Measurements from ENCODE around the gene PLEKHN1.
A peak's percentile ranks its signal among the peaks of the same experiment; 100 is the strongest.

PLEKHN1 gene

GRCh38 chr1:934991-935750 is 31.1 kb upstream of the PLEKHN1 start (continued):
- TF ChIP-seq ZSCAN5A (tag by site-specific recombination; IDR thresholded peaks at IDR 0.05) (no peak), ZNF155 (tag by site-specific recombination; IDR thresholded peaks at IDR 0.05) (no peak), ZNF274 (IDR thresholded peaks at IDR 0.05; ENCODE audit: low read length) (no peak), ZNF274 (tag by site-specific recombination; IDR thresholded peaks at IDR 0.05; ENCODE audit: borderline replicate concordance) (no peak), ZNF211 (tag by site-specific recombination; IDR thresholded peaks at IDR 0.05; ENCODE audit: low read depth) (no peak), ZNF561 (tag by site-specific recombination; IDR thresholded peaks at IDR 0.05; ENCODE audit: borderline replicate concordance) (no peak), ZNF221 (tag by site-specific recombination; IDR thresholded peaks at IDR 0.05; ENCODE audit: borderline replicate concordance) (no peak), ZNF354C (tag by site-specific recombination; IDR thresholded peaks at IDR 0.05; ENCODE audit: borderline replicate concordance, low read depth) (no peak), ZNF560 (tag by site-specific recombination; IDR thresholded peaks at IDR 0.05; ENCODE audit: borderline replicate concordance) (no peak), BCL11B (tag by site-specific recombination; IDR thresholded peaks at IDR 0.05; ENCODE audit: low read depth) (0 out of 2 replicates have a peak, but pooled peaks have one; percentile 19), ZNF707 (tag by site-specific recombination; IDR thresholded peaks at IDR 0.05) (no peak), ZBTB21 (tag by site-specific recombination; IDR thresholded peaks at IDR 0.05) (no peak), KLF8 (tag by site-specific recombination; IDR thresholded peaks at IDR 0.05) (no peak; the same call in 1 of the 2 replicates), ZNF174 (tag by site-specific recombination; IDR thresholded peaks at IDR 0.05) (no peak), ZNF610 (tag by site-specific recombination; IDR thresholded peaks at IDR 0.05; ENCODE audit: borderline replicate concordance) (no peak), AEBP2 (tag by site-specific recombination; IDR thresholded peaks at IDR 0.05; ENCODE audit: borderline replicate concordance) (no peak), MYNN (tag by site-specific recombination; IDR thresholded peaks at IDR 0.05; ENCODE audit: borderline replicate concordance) (no peak), ZNF621 (tag by site-specific recombination; IDR thresholded peaks at IDR 0.05) (no peak), YY1 (tag by site-specific recombination; IDR thresholded peaks at IDR 0.05) (no peak), ZNF280C (tag by site-specific recombination; IDR thresholded peaks at IDR 0.05) (no peak), KLF9 (tag by site-specific recombination; IDR thresholded peaks at IDR 0.05; ENCODE audit: low read depth) (0 out of 2 replicates have a peak, but pooled peaks have one; percentile 8), SETDB1 (IDR thresholded peaks at IDR 0.05; ENCODE audit: insufficient read length, low read length) (no peak), ZNF548 (tag by site-specific recombination; IDR thresholded peaks at IDR 0.05) (no peak), INSM2 (tag by site-specific recombination; IDR thresholded peaks at IDR 0.05) (no peak), ZNF121 (tag by site-specific recombination; IDR thresholded peaks at IDR 0.05) (no peak), ZNF433 (tag by site-specific recombination; IDR thresholded peaks at IDR 0.05; ENCODE audit: low read depth) (no peak)
- TF ChIP-seq, protein P1, sequence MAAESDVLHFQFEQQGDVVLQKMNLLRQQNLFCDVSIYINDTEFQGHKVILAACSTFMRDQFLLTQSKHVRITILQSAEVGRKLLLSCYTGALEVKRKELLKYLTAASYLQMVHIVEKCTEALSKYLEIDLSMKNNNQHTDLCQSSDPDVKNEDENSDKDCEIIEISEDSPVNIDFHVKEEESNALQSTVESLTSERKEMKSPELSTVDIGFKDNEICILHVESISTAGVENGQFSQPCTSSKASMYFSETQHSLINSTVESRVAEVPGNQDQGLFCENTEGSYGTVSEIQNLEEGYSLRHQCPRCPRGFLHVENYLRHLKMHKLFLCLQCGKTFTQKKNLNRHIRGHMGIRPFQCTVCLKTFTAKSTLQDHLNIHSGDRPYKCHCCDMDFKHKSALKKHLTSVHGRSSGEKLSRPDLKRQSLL (tag by site-specific recombination; IDR thresholded peaks at IDR 0.05): no peak
- TF ChIP-seq, protein P2, sequence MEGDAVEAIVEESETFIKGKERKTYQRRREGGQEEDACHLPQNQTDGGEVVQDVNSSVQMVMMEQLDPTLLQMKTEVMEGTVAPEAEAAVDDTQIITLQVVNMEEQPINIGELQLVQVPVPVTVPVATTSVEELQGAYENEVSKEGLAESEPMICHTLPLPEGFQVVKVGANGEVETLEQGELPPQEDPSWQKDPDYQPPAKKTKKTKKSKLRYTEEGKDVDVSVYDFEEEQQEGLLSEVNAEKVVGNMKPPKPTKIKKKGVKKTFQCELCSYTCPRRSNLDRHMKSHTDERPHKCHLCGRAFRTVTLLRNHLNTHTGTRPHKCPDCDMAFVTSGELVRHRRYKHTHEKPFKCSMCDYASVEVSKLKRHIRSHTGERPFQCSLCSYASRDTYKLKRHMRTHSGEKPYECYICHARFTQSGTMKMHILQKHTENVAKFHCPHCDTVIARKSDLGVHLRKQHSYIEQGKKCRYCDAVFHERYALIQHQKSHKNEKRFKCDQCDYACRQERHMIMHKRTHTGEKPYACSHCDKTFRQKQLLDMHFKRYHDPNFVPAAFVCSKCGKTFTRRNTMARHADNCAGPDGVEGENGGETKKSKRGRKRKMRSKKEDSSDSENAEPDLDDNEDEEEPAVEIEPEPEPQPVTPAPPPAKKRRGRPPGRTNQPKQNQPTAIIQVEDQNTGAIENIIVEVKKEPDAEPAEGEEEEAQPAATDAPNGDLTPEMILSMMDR (tag by site-specific recombination; IDR thresholded peaks at IDR 0.05): no peak
- TF ChIP-seq, protein P3, sequence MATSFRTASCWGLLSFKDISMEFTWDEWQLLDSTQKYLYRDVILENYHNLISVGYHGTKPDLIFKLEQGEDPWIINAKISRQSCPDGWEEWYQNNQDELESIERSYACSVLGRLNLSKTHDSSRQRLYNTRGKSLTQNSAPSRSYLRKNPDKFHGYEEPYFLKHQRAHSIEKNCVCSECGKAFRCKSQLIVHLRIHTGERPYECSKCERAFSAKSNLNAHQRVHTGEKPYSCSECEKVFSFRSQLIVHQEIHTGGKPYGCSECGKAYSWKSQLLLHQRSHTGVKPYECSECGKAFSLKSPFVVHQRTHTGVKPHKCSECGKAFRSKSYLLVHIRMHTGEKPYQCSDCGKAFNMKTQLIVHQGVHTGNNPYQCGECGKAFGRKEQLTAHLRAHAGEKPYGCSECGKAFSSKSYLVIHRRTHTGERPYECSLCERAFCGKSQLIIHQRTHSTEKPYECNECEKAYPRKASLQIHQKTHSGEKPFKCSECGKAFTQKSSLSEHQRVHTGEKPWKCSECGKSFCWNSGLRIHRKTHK (tag by site-specific recombination; IDR thresholded peaks at IDR 0.05): no peak

Data from HEK293 (cell line).